SK-N-DZ (cell line): ENCODE results near the gene HIF1A.

ENCODE experiments used
- DNase-seq: peaks from one replicate; pipeline ENCODE4 v3.0.0-alpha.2; 2015; ENCODE audit warnings: low spot score

HIF1A gene

DNA sequence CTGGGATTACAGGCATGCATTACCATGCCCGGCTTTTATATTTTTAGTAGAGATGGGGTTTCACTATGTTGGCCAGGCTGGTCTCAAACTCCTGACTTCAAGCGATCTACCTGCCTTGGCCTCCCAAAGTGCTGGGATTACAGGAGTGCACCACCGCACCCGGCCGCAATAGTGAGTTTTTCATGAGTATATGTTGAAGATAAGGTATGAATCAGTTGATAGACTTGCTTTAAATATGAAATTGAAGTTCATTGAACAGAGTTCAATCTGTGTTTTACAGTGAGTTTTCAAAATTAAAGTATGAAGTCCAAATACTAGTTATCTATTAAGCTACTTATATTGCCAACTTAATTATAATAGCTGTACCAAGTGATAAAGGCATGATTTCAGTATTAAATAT, 102.0 kb downstream of the HIF1A start:
- no peak for DNase-seq
